Stimulated activated CD4-positive, alpha-beta T cell treated with anti-CD3 and anti-CD28 coated beads, Interleukin-4, amount 100 ng/mL, for 4 hours (primary cell): Measurements from ENCODE around the gene STYXL1.

Experiments used
- DNase-seq, 2 experiments: peaks; one replicate each; pipeline ENCODE4 v3.0.0-alpha.2; 2020

The STYXL1 gene

GRCh38 chr7:75991531-75992082 lies 56.2 kb downstream of the STYXL1 start:
- no peak for DNase-seq

GRCh38 chr7:75989500-75990388 lies 58.1 kb downstream of the STYXL1 start:
- DNase-seq = no peak

- DNase-seq = no peak
These were observed 59.0 kb downstream of the STYXL1 start for GRCh38 chr7:75988568-75989499.

GRCh38 chr7:75987805-75988567 lies 59.8 kb downstream of the STYXL1 start:
- no peak for DNase-seq

- DNase-seq = no peak
These were observed 60.6 kb downstream of the STYXL1 start for GRCh38 chr7:75987026-75987804.

- no peak for DNase-seq
These were observed 61.5 kb downstream of the STYXL1 start for GRCh38 chr7:75986147-75986781.

GRCh38 chr7:75985518-75986146 lies 62.2 kb downstream of the STYXL1 start:
- DNase-seq = no peak

GRCh38 chr7:75985009-75985517 lies 62.7 kb downstream of the STYXL1 start:
- no peak for DNase-seq

GRCh38 chr7:75984130-75985008 lies 63.4 kb downstream of the STYXL1 start:
- DNase-seq = no peak

- DNase-seq = no peak
These were observed 64.2 kb downstream of the STYXL1 start for GRCh38 chr7:75983471-75984129.

- DNase-seq = no peak
These were observed 65.3 kb downstream of the STYXL1 start for GRCh38 chr7:75982306-75983064.

- no peak for DNase-seq
These were observed 66.1 kb downstream of the STYXL1 start for GRCh38 chr7:75981453-75982305.

GRCh38 chr7:75981203-75981452 lies 66.7 kb downstream of the STYXL1 start:
- no peak for DNase-seq

- no peak for DNase-seq
These were observed 67.2 kb downstream of the STYXL1 start for GRCh38 chr7:75980430-75981202.

- DNase-seq = no peak
These were observed 67.9 kb downstream of the STYXL1 start for GRCh38 chr7:75979759-75980429.

GRCh38 chr7:75977743-75978142 lies 70.1 kb downstream of the STYXL1 start:
- DNase-seq = no peak
